IMR-90 (cell line): ENCODE results near the gene ATXN7L3. TPM values are rescaled to one million over a fixed set of nuclear protein-coding genes. Genes with fewer than 3 reads are reported as not detected.

Experiments used
- ATAC-seq: fragments of 200-7000 bp; cut with Tn5 transposase; 2 replicates; pipeline ENCODE4 v1.9.1; 2020; ENCODE audit warnings: low read depth, mild to moderate bottlenecking, moderate library complexity
- BruUV-seq: library from RNA; stranded (reverse); fragments of 400-500 nt; replicated peaks from 2 replicates; lab custom pipeline; 2021; lab: Mats Ljungman, UMichigan
- CTCF ChIA-PET: fragments of 300-600 bp; formaldehyde crosslinking; extraction: SDS; loops from one replicate; lab custom pipeline; 2021; ENCODE audit warnings: antibody characterized with exemption; lab: Yijun Ruan, JAX
- POLR2A ChIA-PET: fragments of 300-600 bp; sonication (Branson Sonifier 250); formaldehyde crosslinking; loops from one replicate; lab custom pipeline; 2022; ENCODE audit warnings: antibody characterized with exemption; ENCODE audit not compliant: unreplicated experiment; lab: Charles Lee
- DNase-seq: peaks from one replicate; pipeline ENCODE4 v3.0.0; 2013
- H2AFZ ChIP-seq: replicated peaks from 2 replicates; pipeline ENCODE3; 2013; ENCODE audit warnings: low read length, mild to moderate bottlenecking; ENCODE audit not compliant: poor library complexity
- H2AK5ac ChIP-seq: 2 replicates; pipeline ENCODE4 v1.6.1; 2013; ENCODE audit warnings: low read depth, low read length, inconsistent platforms
- H2AK9ac ChIP-seq: replicated peaks from 2 replicates; pipeline ENCODE3; 2013; ENCODE audit warnings: mild to moderate bottlenecking, low read depth, low read length, moderate library complexity; ENCODE audit not compliant: poor library complexity
- H2BK120ac ChIP-seq: 2 replicates; pipeline ENCODE4 v1.6.1; 2013; ENCODE audit warnings: low read depth, low read length, inconsistent platforms
- H2BK15ac ChIP-seq: 3 replicates; pipeline ENCODE4 v1.6.1; 2013; ENCODE audit warnings: low read depth, low read length, inconsistent platforms
- H2BK20ac ChIP-seq: 2 replicates; pipeline ENCODE4 v1.6.1; 2013; ENCODE audit warnings: low read depth, mild to moderate bottlenecking, inconsistent platforms, low read length, moderate library complexity
- H2BK5ac ChIP-seq: 2 replicates; pipeline ENCODE4 v1.6.1; 2013; ENCODE audit warnings: mild to moderate bottlenecking, low read depth, low read length, inconsistent platforms; ENCODE audit not compliant: poor library complexity, severe bottlenecking
- H3K14ac ChIP-seq: replicated peaks from 2 replicates; pipeline ENCODE4 v1.6.1; 2013; ENCODE audit warnings: low read depth, low read length, inconsistent platforms
- H3K18ac ChIP-seq: 2 replicates; pipeline ENCODE4 v1.6.1; 2013; ENCODE audit warnings: low read depth, low read length, control low read depth
- H3K23ac ChIP-seq: 2 replicates; pipeline ENCODE4 v1.6.1; 2013; ENCODE audit warnings: low read depth, low read length, inconsistent platforms
- H3K27ac ChIP-seq: 2 replicates; pipeline ENCODE4 v1.5.1; 2013; ENCODE audit warnings: mild to moderate bottlenecking, control low read depth, low read length; ENCODE audit not compliant: insufficient read depth
- H3K27me3 ChIP-seq: 2 replicates; pipeline ENCODE4 v1.6.1; 2013; ENCODE audit warnings: low read length; ENCODE audit not compliant: control insufficient read depth, insufficient read depth
- H3K36me3 ChIP-seq: 2 replicates; pipeline ENCODE4 v1.6.1; 2013; ENCODE audit warnings: low read length, mixed read lengths; ENCODE audit not compliant: control insufficient read depth, insufficient read depth
- H3K4ac ChIP-seq: 2 replicates; pipeline ENCODE4 v1.6.1; 2013; ENCODE audit warnings: low read depth, low read length, inconsistent platforms
- H3K4me1 ChIP-seq: 2 replicates; pipeline ENCODE4 v1.6.1; 2013; ENCODE audit warnings: low read length, mixed read lengths; ENCODE audit not compliant: control insufficient read depth, insufficient read depth
- H3K4me2 ChIP-seq: 2 replicates; pipeline ENCODE4 v1.6.1; 2013; ENCODE audit warnings: low read depth, mild to moderate bottlenecking, control low read depth, low read length, moderate library complexity
- H3K4me3 ChIP-seq: 2 replicates; pipeline ENCODE4 v1.5.1; 2013; ENCODE audit warnings: low read depth, mild to moderate bottlenecking, control low read depth, low read length, moderate library complexity; ENCODE audit not compliant: insufficient read depth
- H3K56ac ChIP-seq: 2 replicates; pipeline ENCODE4 v1.6.1; 2013; ENCODE audit warnings: low read length, inconsistent platforms; ENCODE audit not compliant: insufficient read depth; ENCODE audit errors: extremely low read depth
- H3K79me1 ChIP-seq, 2 experiments: 2 replicates each; pipeline ENCODE4 v1.6.1; 2013; ENCODE audit warnings: low read length in 2 of 2, inconsistent platforms in 1 of 2, low read depth in 1 of 2
- H3K9ac ChIP-seq: 2 replicates; pipeline ENCODE4 v1.6.1; 2013; ENCODE audit warnings: low read depth, low read length, control low read depth
- H3K9me1 ChIP-seq: 2 replicates; pipeline ENCODE4 v1.6.1; 2013; ENCODE audit warnings: low read length, inconsistent platforms; ENCODE audit not compliant: insufficient read depth
- H3K9me3 ChIP-seq: 2 replicates; pipeline ENCODE4 v1.6.1; 2013; ENCODE audit warnings: low read length; ENCODE audit not compliant: control insufficient read depth, insufficient read depth
- H4K20me1 ChIP-seq: 2 replicates; pipeline ENCODE4 v1.6.1; 2013; ENCODE audit warnings: low read length, inconsistent platforms; ENCODE audit not compliant: insufficient read depth
- H4K5ac ChIP-seq: 2 replicates; pipeline ENCODE4 v1.6.1; 2013; ENCODE audit warnings: mild to moderate bottlenecking, low read depth, low read length, control low read depth
- H4K8ac ChIP-seq, 2 experiments: 2 replicates each; pipeline ENCODE4 v1.6.1; 2013; ENCODE audit warnings: low read depth in 2 of 2, low read length in 2 of 2, control low read depth in 1 of 2, inconsistent platforms in 1 of 2
- H4K91ac ChIP-seq: 2 replicates; pipeline ENCODE4 v1.6.1; 2013; ENCODE audit warnings: low read depth, low read length, inconsistent platforms; ENCODE audit not compliant: insufficient read depth
- BHLHE40 ChIP-seq: fragments of 150-350 bp; IDR thresholded peaks from 2 replicates; pipeline ENCODE4 v1.6.1; 2016; ENCODE audit warnings: mild to moderate bottlenecking, low read depth, low read length
- CEBPB ChIP-seq: IDR thresholded peaks from 2 replicates; pipeline ENCODE4 v1.6.1; 2012; ENCODE audit warnings: low read depth, low read length, improper control_type of control experiment
- CHD1 ChIP-seq: IDR thresholded peaks from 2 replicates; pipeline ENCODE4 v1.6.1; 2012; ENCODE audit warnings: low read depth, low read length, improper control_type of control experiment
- FOS ChIP-seq: fragments of 150-350 bp; IDR thresholded peaks from 2 replicates; pipeline ENCODE4 v1.6.1; 2016; ENCODE audit warnings: low read depth, low read length
- MAFK ChIP-seq: IDR thresholded peaks from 2 replicates; pipeline ENCODE4 v1.6.1; 2012; ENCODE audit warnings: low read depth, low read length, improper control_type of control experiment
- MAZ ChIP-seq: IDR thresholded peaks from 2 replicates; pipeline ENCODE4 v1.6.1; 2012; ENCODE audit warnings: low read depth, mild to moderate bottlenecking, low read length, improper control_type of control experiment, moderate library complexity, borderline replicate concordance
- MXI1 ChIP-seq: IDR thresholded peaks from 2 replicates; pipeline ENCODE4 v1.6.1; 2012; ENCODE audit warnings: low read depth, mild to moderate bottlenecking, low read length, moderate library complexity, borderline replicate concordance
- NFE2L2 ChIP-seq: fragments of 150-350 bp; IDR thresholded peaks from 2 replicates; pipeline ENCODE4 v1.6.1; 2016; ENCODE audit warnings: low read depth, mild to moderate bottlenecking, low read length
- POLR2A ChIP-seq: IDR thresholded peaks from 2 replicates; pipeline ENCODE4 v1.6.1; 2012; ENCODE audit warnings: mild to moderate bottlenecking, low read depth, low read length
- RCOR1 ChIP-seq: IDR thresholded peaks from 2 replicates; pipeline ENCODE4 v1.6.1; 2012; ENCODE audit warnings: mild to moderate bottlenecking, low read length, improper control_type of control experiment; ENCODE audit not compliant: insufficient replicate concordance
- RFX5 ChIP-seq: IDR thresholded peaks from 2 replicates; pipeline ENCODE4 v1.8.0; 2012; ENCODE audit warnings: low read depth, mild to moderate bottlenecking, low read length, moderate library complexity
- SMC3 ChIP-seq: fragments of 150-350 bp; IDR thresholded peaks from 2 replicates; pipeline ENCODE4 v1.6.1; 2016; ENCODE audit warnings: low read depth, mild to moderate bottlenecking, antibody characterized with exemption, low read length, moderate library complexity
- WGBS, 2 experiments: methylation state at CpG; one replicate each; pipeline versions ENCODE4 v1.1.5 to v1.1.7; 2013; ENCODE audit warnings: missing lambda C conversion rate in 2 of 2; ENCODE audit not compliant: insufficient read length in 1 of 2; ENCODE audit errors: extremely low coverage in 2 of 2; 5-methylcytosine and 5-hydroxymethylcytosine counted together
- dilution Hi-C: fragments of 300-500 bp; cut with HindIII; formaldehyde crosslinking; loops from one replicate; pipeline ENCODE4 v1.14.3; 2018; ENCODE audit warnings: low sequenced_read_pairs; ENCODE audit not compliant: unreplicated experiment
- in situ Hi-C: fragments of 300-500 bp; cut with MboI; formaldehyde crosslinking; loops from 3 replicates; pipeline ENCODE4 v1.14.3; 2019; ENCODE audit warnings: low sequenced_read_pairs, inconsistent platforms, mixed read lengths
- intact Hi-C: fragments of 100-400 bp; cut with micrococcal nuclease; formaldehyde crosslinking; loops from 2 replicates; pipeline ENCODE4 v1.10.0; 2022
- polyA plus RNA-seq, 3 experiments: library from polyadenylated mRNA; depleted of rRNA; stranded (reverse); fragments of >200 nt; gene quantifications; 2 replicates each; pipeline ENCODE4 v1.2.3, GENCODE V29; 2012; ENCODE audit warnings: low replicate concordance in 1 of 3
- total RNA-seq: library from RNA; depleted of rRNA; stranded (reverse); fragments of >200 nt; gene quantifications from 2 replicates; pipeline ENCODE4 v1.2.3, GENCODE V29; 2012
- TF ChIP-seq, protein P1 (sequence below): fragments of 150-350 bp; IDR thresholded peaks from 2 replicates; pipeline ENCODE4 v1.6.1; 2017; ENCODE audit warnings: mild to moderate bottlenecking, antibody characterized with exemption, low read length, low read depth

Gene ATXN7L3
- total and polyA plus RNA-seq, 2 of the 4 experiments (the other 2 are of a cell fraction), result 17.2 to 40.9 TPM

DNA sequence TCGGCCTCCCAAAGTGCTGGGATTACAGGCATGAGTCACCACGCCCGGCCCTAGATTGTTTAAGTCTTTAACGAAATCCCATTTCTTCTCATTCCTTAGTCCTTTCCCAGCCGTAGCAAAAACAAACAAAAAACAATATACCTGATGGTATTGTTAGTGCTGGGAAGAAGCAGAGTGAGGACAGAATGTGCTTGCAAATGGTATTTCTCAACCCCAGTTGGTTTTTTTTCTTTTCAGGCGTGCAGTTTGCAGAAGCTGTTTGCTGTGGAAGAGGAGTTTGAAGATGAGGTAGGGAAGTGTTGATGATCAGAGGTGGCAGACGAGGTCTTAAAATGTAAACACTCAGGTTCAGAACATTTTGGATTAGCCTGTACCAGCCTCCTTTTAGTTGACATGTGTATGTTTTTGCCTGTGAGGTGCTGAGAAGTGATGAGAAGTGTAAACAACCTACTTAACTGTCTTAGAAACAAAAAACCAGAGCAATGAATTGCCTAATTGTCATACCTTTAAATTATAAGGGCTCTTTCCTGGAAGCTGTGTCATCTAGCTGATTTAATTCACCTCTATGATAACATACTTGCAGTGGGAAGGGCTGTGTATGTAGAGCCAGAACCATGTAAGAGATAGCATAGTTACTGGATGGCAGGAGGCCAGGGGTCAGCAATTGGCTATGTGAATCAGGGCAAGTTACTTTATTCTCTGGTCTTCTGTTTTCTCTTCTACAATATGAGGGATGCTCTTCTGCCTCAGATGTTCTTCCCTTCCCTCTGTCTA, 54.5 kb downstream of the ATXN7L3 start:
- H3K9me3 ChIP-seq, result no peaks in the 10 kb centered on the region
- CTCF ChIA-PET, result no interaction called here
- no peak overlapping the region for H2AK9ac ChIP-seq
- in situ Hi-C loops, result no loop called here
- no peak overlapping the region for H2BK15ac ChIP-seq
- H3K14ac ChIP-seq, result no peak overlapping the region
- no peak overlapping the region for H2BK120ac ChIP-seq
- H2AFZ ChIP-seq, result no peak overlapping the region
- H3K9me1 ChIP-seq, result peaks cover 4% of the 10 kb centered on the region; the same call in 1 of the 2 replicates
- H4K5ac ChIP-seq, result no peak overlapping the region
- no peak overlapping the region for H3K4me2 ChIP-seq
- POLR2A ChIA-PET, result no interaction called here
- no peak overlapping the region for H4K91ac ChIP-seq
- H2BK20ac ChIP-seq, result no peak overlapping the region
- H3K27me3 ChIP-seq, result no peaks in the 10 kb centered on the region
- dilution Hi-C loops, result no loop called here
- no peak overlapping the region for H2BK5ac ChIP-seq
- H2AK5ac ChIP-seq, result no peak overlapping the region
- H3K79me1 ChIP-seq, result peaks cover 11 to 46% of the 10 kb centered on the region in 2 experiments
- no peak overlapping the region for H3K9ac ChIP-seq
- no peak overlapping the region for H3K4me3 ChIP-seq
- 100% methylated on average over 1 of the region's 7 CpGs; no CpG with 5 or more reads in 1 of the 2 experiments for WGBS, 2 experiments
- peak; percentile 71 for DNase-seq
- intact Hi-C loops, result no loop called here
- H4K20me1 ChIP-seq, result peaks cover 4% of the 10 kb centered on the region; the same call in 1 of the 2 replicates
- ATAC-seq, result no peak; the same call in 1 of the 2 replicates
- TF ChIP-seq CEBPB, result no peak
- TF ChIP-seq RCOR1, result no peak
- TF ChIP-seq CHD1, result no peak
- TF ChIP-seq RFX5, result no peak
- TF ChIP-seq, protein P1, sequence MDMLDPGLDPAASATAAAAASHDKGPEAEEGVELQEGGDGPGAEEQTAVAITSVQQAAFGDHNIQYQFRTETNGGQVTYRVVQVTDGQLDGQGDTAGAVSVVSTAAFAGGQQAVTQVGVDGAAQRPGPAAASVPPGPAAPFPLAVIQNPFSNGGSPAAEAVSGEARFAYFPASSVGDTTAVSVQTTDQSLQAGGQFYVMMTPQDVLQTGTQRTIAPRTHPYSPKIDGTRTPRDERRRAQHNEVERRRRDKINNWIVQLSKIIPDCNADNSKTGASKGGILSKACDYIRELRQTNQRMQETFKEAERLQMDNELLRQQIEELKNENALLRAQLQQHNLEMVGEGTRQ, result no peak
- no peak for TF ChIP-seq MAFK
- no peak for TF ChIP-seq BHLHE40
- TF ChIP-seq NFE2L2, result no peak
- no peak for TF ChIP-seq POLR2A
- TF ChIP-seq MAZ, result no peak
- no peak for TF ChIP-seq SMC3
- no peak for TF ChIP-seq FOS
- no peak for TF ChIP-seq MXI1
- H3K36me3 ChIP-seq, result peaks cover 14% of the 10 kb centered on the region; the same call in 1 of the 2 replicates
- H3K27ac ChIP-seq, result no peak overlapping the region
- no peak overlapping the region for H4K8ac ChIP-seq
- H3K56ac ChIP-seq, result no peak overlapping the region
- peaks cover 2% of the 10 kb centered on the region for H3K4me1 ChIP-seq
- no TSS peak for BruUV-seq
- H3K23ac ChIP-seq, result no peak overlapping the region
- no peak overlapping the region for H3K4ac ChIP-seq
- no peak overlapping the region for H3K18ac ChIP-seq
